NCI-H345 treated with DMSO at 0.1 percent for 48 hours (cell line): ENCODE measurements around the gene MOGAT2.
"Not testable (repeated sequence)": the region's sequence is repeated elsewhere in the genome, so short reads cannot be mapped to it uniquely, and the experiment has no call there.

Experiments used
- DNase-seq: peaks from one replicate; lab custom pipeline; 2025; ENCODE audit not compliant: unreplicated experiment; lab: John Stamatoyannopoulos, UW

MOGAT2 gene

GRCh38 chr11:75718419-75719339 is 1.0 kb downstream of the MOGAT2 start:
- DNase-seq, result no peak

- no peak for DNase-seq
These were observed 2.0 kb downstream of the MOGAT2 start for GRCh38 chr11:75719340-75720239.

GRCh38 chr11:75720639-75721038 is 3.0 kb downstream of the MOGAT2 start:
- DNase-seq, result no peak

GRCh38 chr11:75721852-75722668 is 4.4 kb downstream of the MOGAT2 start:
- no peak for DNase-seq

GRCh38 chr11:75722669-75723042 is 5.0 kb downstream of the MOGAT2 start:
- DNase-seq, result no peak

GRCh38 chr11:75725547-75726320 is 8.1 kb downstream of the MOGAT2 start:
- no peak for DNase-seq

GRCh38 chr11:75728992-75729391 is 11.4 kb downstream of the MOGAT2 start:
- no peak for DNase-seq

GRCh38 chr11:75731095-75731494 is 13.5 kb downstream of the MOGAT2 start:
- no peak for DNase-seq

GRCh38 chr11:75733071-75733430 is 15.4 kb downstream of the MOGAT2 start:
- no peak for DNase-seq

GRCh38 chr11:75733431-75734107 is 15.9 kb downstream of the MOGAT2 start:
- DNase-seq, result no peak

- no peak for DNase-seq
These were observed 17.0 kb downstream of the MOGAT2 start for GRCh38 chr11:75734491-75735180.

GRCh38 chr11:75735181-75735845 is 17.7 kb downstream of the MOGAT2 start:
- DNase-seq, result no peak

GRCh38 chr11:75737314-75737713 is 19.7 kb downstream of the MOGAT2 start:
- DNase-seq, result no peak

GRCh38 chr11:75740681-75741080 is 23.0 kb downstream of the MOGAT2 start:
- no peak for DNase-seq

GRCh38 chr11:75743159-75743558 is 25.5 kb downstream of the MOGAT2 start:
- DNase-seq, result not testable (repeated sequence)

GRCh38 chr11:75743711-75744563 is 26.3 kb downstream of the MOGAT2 start:
- DNase-seq, result no peak

GRCh38 chr11:75745807-75746206 is 28.2 kb downstream of the MOGAT2 start:
- no peak for DNase-seq
